PFSK-1 (cell line): ENCODE measurements around the gene QDPR.

ENCODE experiments used
- FOXP2 ChIP-seq: optimal IDR thresholded peaks from 2 replicates; pipeline ENCODE3; 2011; ENCODE audit warnings: borderline replicate concordance, control low read depth, inconsistent platforms; ENCODE audit not compliant: insufficient read depth; ENCODE audit errors: extremely low read length, extremely low read depth
- POLR2AphosphoS5 ChIP-seq: IDR thresholded peaks from 2 replicates; pipeline ENCODE4 v1.6.1; 2012; ENCODE audit warnings: low read depth, mild to moderate bottlenecking, control low read depth, low read length, moderate library complexity
- REST ChIP-seq, 2 experiments: IDR thresholded peaks; 2 replicates each; pipeline versions ENCODE4 v1.6.1 to v1.8.0; 2011 to 2012; ENCODE audit warnings: low read depth in 2 of 2, low read length in 2 of 2, control low read depth in 1 of 2, inconsistent platforms in 1 of 2, mild to moderate bottlenecking in 1 of 2, moderate library complexity in 1 of 2; ENCODE audit not compliant: insufficient read depth in 1 of 2
- SIN3A ChIP-seq: IDR thresholded peaks from 2 replicates; pipeline ENCODE4 v1.6.1; 2012; ENCODE audit warnings: mild to moderate bottlenecking, low read length, moderate library complexity, borderline replicate concordance; ENCODE audit not compliant: insufficient read depth
- TAF1 ChIP-seq: IDR thresholded peaks from 2 replicates; pipeline ENCODE4 v1.6.1; 2012; ENCODE audit warnings: low read length, control low read depth, borderline replicate concordance; ENCODE audit not compliant: insufficient read depth

Gene QDPR

DNA sequence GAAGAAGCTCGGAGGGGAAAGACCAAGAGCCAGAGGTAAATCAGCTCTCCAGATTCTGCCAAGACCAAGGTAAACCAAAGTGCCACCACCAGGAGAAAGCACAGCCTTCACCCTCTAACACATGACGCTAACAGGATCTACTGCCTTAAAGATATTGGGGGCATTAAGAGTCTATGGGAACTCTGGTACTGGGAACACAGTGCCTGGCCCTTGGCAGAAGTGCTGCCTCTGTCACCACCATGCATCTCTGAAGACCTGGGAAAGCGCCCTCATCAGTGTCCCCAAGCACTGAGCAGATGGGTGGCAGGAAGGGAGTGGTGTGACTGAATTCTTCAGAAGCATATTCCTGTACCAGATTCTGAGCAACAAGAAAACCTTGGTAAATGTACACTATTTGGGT, 1.3 kb downstream of the QDPR start:
- no peak for TF ChIP-seq FOXP2
- TF ChIP-seq TAF1, result no peak

- no peak for TF ChIP-seq REST (IDR thresholded peaks at IDR 0.05; ENCODE audit: insufficient read depth in 1 of 2, low read depth in 2 of 2, low read length in 2 of 2)
- TF ChIP-seq SIN3A, result no peak
- TF ChIP-seq POLR2AphosphoS5, result no peak
- no peak for TF ChIP-seq FOXP2
- no peak for TF ChIP-seq TAF1
These were observed 7.8 kb downstream of the QDPR start for GRCh38 chr4:17504081-17504480.

GRCh38 chr4:17502756-17503155, 9.1 kb downstream of the QDPR start:
- no peak for TF ChIP-seq FOXP2
- no peak for TF ChIP-seq REST (IDR thresholded peaks at IDR 0.05; ENCODE audit: insufficient read depth in 1 of 2, low read depth in 2 of 2, low read length in 2 of 2)
- no peak for TF ChIP-seq SIN3A
- TF ChIP-seq POLR2AphosphoS5, result no peak
- no peak for TF ChIP-seq TAF1

DNA sequence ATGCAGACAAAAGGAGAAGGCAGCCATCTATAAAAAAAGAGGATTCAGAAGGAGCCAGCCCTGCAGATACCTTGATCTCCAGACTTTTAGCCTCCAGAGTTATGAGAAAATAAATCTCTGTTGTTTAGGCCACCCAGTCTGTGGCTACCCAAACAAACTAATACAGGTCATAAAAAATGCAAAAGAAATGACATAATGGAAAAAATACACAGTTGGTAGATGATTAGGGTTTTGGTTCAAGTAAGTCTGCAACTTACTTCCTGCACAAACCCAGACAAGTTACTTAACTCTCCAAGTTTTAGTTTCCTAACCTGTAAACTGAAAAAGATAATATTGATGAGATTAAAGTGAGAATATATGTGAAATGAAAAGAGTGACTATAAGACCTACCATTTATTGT, 11.3 kb downstream of the QDPR start:
- TF ChIP-seq REST (IDR thresholded peaks at IDR 0.05; ENCODE audit: insufficient read depth in 1 of 2, low read depth in 2 of 2, low read length in 2 of 2), result no peak
- TF ChIP-seq POLR2AphosphoS5, result no peak
- no peak for TF ChIP-seq TAF1
- no peak for TF ChIP-seq FOXP2
- TF ChIP-seq SIN3A, result no peak

- TF ChIP-seq FOXP2, result no peak
- no peak for TF ChIP-seq SIN3A
- TF ChIP-seq REST (IDR thresholded peaks at IDR 0.05; ENCODE audit: insufficient read depth in 1 of 2, low read depth in 2 of 2, low read length in 2 of 2), result no peak
- TF ChIP-seq POLR2AphosphoS5, result no peak
- TF ChIP-seq TAF1, result no peak
These were observed 13.9 kb downstream of the QDPR start for GRCh38 chr4:17497890-17498523.
